H9 (cell line): Measurements from ENCODE around the gene OR4D5. TPM values are rescaled to one million over a fixed set of nuclear protein-coding genes. Genes with fewer than 3 reads are reported as not detected.

Experiments
- DNase-seq: peaks from one replicate; pipeline ENCODE4 v3.0.0-alpha.2; 2017
- H2AFZ ChIP-seq: one replicate; pipeline ENCODE4 v1.6.1; 2013; ENCODE audit warnings: mild to moderate bottlenecking, low read length, control low read depth, moderate library complexity
- H2AK5ac ChIP-seq: 2 replicates; pipeline ENCODE4 v1.6.1; 2013; ENCODE audit warnings: low read length, control low read depth, mixed read lengths; ENCODE audit not compliant: insufficient read length
- H2BK120ac ChIP-seq: one replicate; pipeline ENCODE4 v1.6.1; 2013; ENCODE audit warnings: low read depth, mild to moderate bottlenecking, low read length, control low read depth, inconsistent platforms; ENCODE audit not compliant: poor library complexity, severe bottlenecking
- H2BK12ac ChIP-seq: 2 replicates; pipeline ENCODE4 v1.6.1; 2013; ENCODE audit warnings: low read length, control low read depth, mixed read lengths, low read depth; ENCODE audit not compliant: insufficient read length
- H2BK15ac ChIP-seq: 2 replicates; pipeline ENCODE4 v1.6.1; 2013; ENCODE audit warnings: low read depth, low read length, control low read depth
- H2BK20ac ChIP-seq: one replicate; pipeline ENCODE4 v1.6.1; 2013; ENCODE audit warnings: low read depth, mild to moderate bottlenecking, low read length, control low read depth, inconsistent platforms; ENCODE audit not compliant: poor library complexity, severe bottlenecking
- H2BK5ac ChIP-seq: 2 replicates; pipeline ENCODE4 v1.6.1; 2013; ENCODE audit warnings: low read length, control low read depth, mixed read lengths; ENCODE audit not compliant: insufficient read length
- H3K14ac ChIP-seq: 2 replicates; pipeline ENCODE4 v1.6.1; 2013; ENCODE audit warnings: low read length, control low read depth; ENCODE audit not compliant: insufficient read depth
- H3K18ac ChIP-seq: 2 replicates; pipeline ENCODE4 v1.6.1; 2013; ENCODE audit warnings: low read depth, mild to moderate bottlenecking, mixed read lengths, low read length, control low read depth; ENCODE audit not compliant: insufficient read length
- H3K23ac ChIP-seq: 2 replicates; pipeline ENCODE4 v1.6.1; 2013; ENCODE audit warnings: low read length, control low read depth, mixed read lengths, low read depth; ENCODE audit not compliant: insufficient read length
- H3K23me2 ChIP-seq: 2 replicates; pipeline ENCODE4 v1.6.1; 2013; ENCODE audit warnings: low read depth, mild to moderate bottlenecking, mixed read lengths, low read length, control low read depth; ENCODE audit not compliant: insufficient read length, poor library complexity, severe bottlenecking
- H3K27ac ChIP-seq: 2 replicates; pipeline ENCODE4 v1.5.1; 2013; ENCODE audit warnings: low read length, control low read depth, mixed read lengths, low read depth; ENCODE audit not compliant: insufficient read length
- H3K27me3 ChIP-seq: 2 replicates; pipeline ENCODE4 v1.6.1; 2013; ENCODE audit warnings: low read length, control low read depth, inconsistent platforms; ENCODE audit not compliant: insufficient read depth
- H3K4ac ChIP-seq: 2 replicates; pipeline ENCODE4 v1.6.1; 2013; ENCODE audit warnings: low read depth, mild to moderate bottlenecking, control low read depth, inconsistent platforms, low read length, moderate library complexity
- H3K4me1 ChIP-seq: 2 replicates; pipeline ENCODE4 v1.6.1; 2013; ENCODE audit warnings: low read length, control low read depth, inconsistent platforms; ENCODE audit not compliant: insufficient read depth
- H3K4me2 ChIP-seq: 2 replicates; pipeline ENCODE4 v1.6.1; 2013; ENCODE audit warnings: low read length, control low read depth, mixed read lengths; ENCODE audit not compliant: insufficient read length, insufficient read depth
- H3K56ac ChIP-seq: 2 replicates; pipeline ENCODE4 v1.6.1; 2013; ENCODE audit warnings: low read depth, mild to moderate bottlenecking, mixed read lengths, low read length, control low read depth; ENCODE audit not compliant: insufficient read length
- H3K79me1 ChIP-seq: 2 replicates; pipeline ENCODE4 v1.6.1; 2013; ENCODE audit warnings: low read depth, mild to moderate bottlenecking, moderate library complexity, low read length, control low read depth, inconsistent platforms; ENCODE audit not compliant: insufficient read depth, poor library complexity, severe bottlenecking
- H3K79me2 ChIP-seq: 2 replicates; pipeline ENCODE4 v1.6.1; 2013; ENCODE audit warnings: low read length, control low read depth, inconsistent platforms; ENCODE audit not compliant: insufficient read depth
- H3K9ac ChIP-seq: 2 replicates; pipeline ENCODE4 v1.6.1; 2013; ENCODE audit warnings: low read length, control low read depth, mixed read lengths; ENCODE audit not compliant: insufficient read length; ENCODE audit errors: extremely low read depth
- H3K9me3 ChIP-seq: one replicate; pipeline ENCODE4 v1.6.1; 2013; ENCODE audit warnings: low read depth, low read length, inconsistent platforms; ENCODE audit not compliant: control insufficient read depth
- H3T11ph ChIP-seq: one replicate; pipeline ENCODE4 v1.6.1; 2013; ENCODE audit warnings: mild to moderate bottlenecking, low read length, control low read depth, inconsistent platforms
- H4K20me1 ChIP-seq: one replicate; pipeline ENCODE4 v1.6.1; 2013; ENCODE audit not compliant: control insufficient read depth, insufficient read length, insufficient read depth
- H4K5ac ChIP-seq: 2 replicates; pipeline ENCODE4 v1.6.1; 2013; ENCODE audit warnings: low read depth, mild to moderate bottlenecking, mixed read lengths, low read length, control low read depth; ENCODE audit not compliant: insufficient read length
- H4K8ac ChIP-seq: replicated peaks from 2 replicates; pipeline ENCODE4 v1.6.1; 2013; ENCODE audit warnings: low read length, control low read depth, mixed read lengths, low read depth; ENCODE audit not compliant: insufficient read length
- H4K91ac ChIP-seq: 2 replicates; pipeline ENCODE4 v1.6.1; 2013; ENCODE audit warnings: low read depth, mild to moderate bottlenecking, moderate library complexity, mixed read lengths, low read length, control low read depth; ENCODE audit not compliant: insufficient read length
- H3K27ac Mint-ChIP-seq, 3 experiments: 2 replicates in 2 of 3; 3 replicates in 1 of 3; pipeline ENCODE4 v1.8.0; 2020 to 2021; ENCODE audit warnings: mixed read lengths in 3 of 3, mild to moderate bottlenecking in 1 of 3, moderate library complexity in 1 of 3
- H3K27me3 Mint-ChIP-seq: 2 replicates; pipeline ENCODE4 v1.8.0; 2021; ENCODE audit warnings: low read depth, mild to moderate bottlenecking, moderate library complexity, mixed read lengths
- H3K36me3 Mint-ChIP-seq, 3 experiments: 2 replicates in 2 of 3; 3 replicates in 1 of 3; pipeline ENCODE4 v1.8.0; 2020 to 2021; ENCODE audit warnings: low read depth in 3 of 3, mixed read lengths in 3 of 3; ENCODE audit not compliant: insufficient read depth in 1 of 3
- H3K4me1 Mint-ChIP-seq, 2 experiments: 2 replicates each; pipeline ENCODE4 v1.8.0; 2020; ENCODE audit warnings: mixed read lengths in 2 of 2
- H3K4me3 Mint-ChIP-seq, 2 experiments: 2 replicates in 1 of 2; 3 replicates in 1 of 2; pipeline ENCODE4 v1.8.0; 2020 to 2021; ENCODE audit warnings: mild to moderate bottlenecking in 2 of 2, mixed read lengths in 2 of 2, moderate library complexity in 1 of 2
- H3K9me3 Mint-ChIP-seq, 2 experiments: 2 replicates in 1 of 2; 3 replicates in 1 of 2; pipeline ENCODE4 v1.8.0; 2020; ENCODE audit warnings: mild to moderate bottlenecking in 2 of 2, mixed read lengths in 2 of 2, moderate library complexity in 1 of 2
- CTCF ChIP-seq: fragments of 200-600 bp; sonication (generic); conservative IDR thresholded peaks from 3 replicates; pipeline ENCODE4 v1.8.0; 2021; ENCODE audit warnings: antibody characterized with exemption, mild to moderate bottlenecking
- total RNA-seq: library from RNA; stranded (reverse); gene quantifications from 2 replicates; pipeline ENCODE4 v1.2.1, GENCODE V29; 2021

Gene OR4D5
- total RNA-seq, 1 experiment from 2014 or later: not detected

DNA sequence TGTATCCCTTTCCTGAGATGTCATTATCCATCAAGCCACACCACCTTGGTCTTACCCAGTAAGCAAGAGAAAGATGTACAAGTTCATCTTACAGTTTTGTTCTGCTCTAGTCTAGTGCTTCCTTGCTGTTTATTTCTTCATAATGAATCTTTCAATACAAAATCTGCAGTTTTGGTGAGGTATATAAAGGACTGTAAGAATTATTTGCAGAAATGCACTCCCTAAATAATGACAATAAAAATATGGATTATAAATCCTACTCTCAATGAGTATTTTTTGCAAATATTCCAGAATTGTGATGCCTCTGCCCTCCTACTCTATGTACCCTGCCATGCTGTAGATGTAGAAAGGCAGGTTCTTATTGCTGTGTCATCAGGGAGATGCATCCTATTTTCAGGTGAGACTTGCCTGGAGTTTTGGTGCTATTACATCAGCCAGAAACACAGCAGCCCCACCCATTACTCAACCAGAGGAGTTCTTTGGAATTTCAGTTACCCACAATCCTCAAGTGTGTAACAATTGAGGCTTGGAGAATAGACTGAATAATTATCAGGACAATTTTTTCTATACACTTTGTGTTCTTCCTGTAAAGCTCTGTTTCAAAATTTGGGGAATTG lies 38.4 kb downstream of the OR4D5 start, which contains the start of gene OR10S1:
TSS of gene OR10S1 (minus strand) at position 51 of the 617 bp plus-strand sequence. CDS start 117 bp downstream, outside the sequence.
- DNase-seq: no peak
- Histone ChIP-seq H4K5ac (no peak within 1 kb of the TSS), H3K56ac (no peak within 1 kb of the TSS), H3K23me2 (no peaks in the 10 kb centered on the region), H3K27ac (no peak within 1 kb of the TSS), H3K23ac (no peak within 1 kb of the TSS), H2AK5ac (no peak within 1 kb of the TSS), H2BK20ac (no peak within 1 kb of the TSS), H3K4me1 (no peaks in the 10 kb centered on the region), H3K9me3 (no peaks in the 10 kb centered on the region), H2BK12ac (no peak within 1 kb of the TSS), H3K79me2 (no peaks in the 10 kb centered on the region), H3K79me1 (no peaks in the 10 kb centered on the region), H2BK5ac (no peak within 1 kb of the TSS), H3K4ac (no peak within 1 kb of the TSS), H3K9ac (no peak within 1 kb of the TSS), H3T11ph (no peak within 1 kb of the TSS), H3K4me2 (no peak within 1 kb of the TSS), H3K14ac (no peak within 1 kb of the TSS; the same call in 1 of the 2 replicates), H4K91ac (no peak within 1 kb of the TSS), H4K8ac (no peak within 1 kb of the TSS), H3K27me3 (no peaks in the 10 kb centered on the region), H2AFZ (no peak within 1 kb of the TSS), H2BK15ac (no peak within 1 kb of the TSS), H4K20me1 (no peaks in the 10 kb centered on the region), H2BK120ac (no peak within 1 kb of the TSS), H3K18ac (no peak within 1 kb of the TSS)
- Mint-ChIP-seq H3K27ac (peak within 1 kb of the TSS in 1 of 3 experiments; percentile 18; a peak in 2 of 7 replicates), H3K27me3 (no peaks in the 10 kb centered on the region; the same call in 1 of the 2 replicates), H3K9me3 (peaks cover 7 to 13% of the 10 kb centered on the region in 2 experiments), H3K4me3 (no peak within 1 kb of the TSS), H3K4me1 (peaks cover 14 to 15% of the 10 kb centered on the region in 2 experiments), H3K36me3 (peaks cover 3 to 14% (median 6%) of the 10 kb centered on the region in 3 experiments; a peak in 5 of 7 replicates)
- no peak for TF ChIP-seq CTCF
